HG02981 (cell line): Measurements from ENCODE around the gene CCDC157.
"Not testable (repeated sequence)": the region's sequence is repeated elsewhere in the genome, so short reads cannot be mapped to it uniquely, and the experiment has no call there.

Experiments
- ATAC-seq: cut with Tn5 transposase; IDR thresholded peaks from one replicate; pipeline ENCODE4 v1.9.1; 2021; ENCODE audit warnings: mild to moderate bottlenecking, moderate library complexity; ENCODE audit not compliant: unreplicated experiment

The CCDC157 gene

DNA sequence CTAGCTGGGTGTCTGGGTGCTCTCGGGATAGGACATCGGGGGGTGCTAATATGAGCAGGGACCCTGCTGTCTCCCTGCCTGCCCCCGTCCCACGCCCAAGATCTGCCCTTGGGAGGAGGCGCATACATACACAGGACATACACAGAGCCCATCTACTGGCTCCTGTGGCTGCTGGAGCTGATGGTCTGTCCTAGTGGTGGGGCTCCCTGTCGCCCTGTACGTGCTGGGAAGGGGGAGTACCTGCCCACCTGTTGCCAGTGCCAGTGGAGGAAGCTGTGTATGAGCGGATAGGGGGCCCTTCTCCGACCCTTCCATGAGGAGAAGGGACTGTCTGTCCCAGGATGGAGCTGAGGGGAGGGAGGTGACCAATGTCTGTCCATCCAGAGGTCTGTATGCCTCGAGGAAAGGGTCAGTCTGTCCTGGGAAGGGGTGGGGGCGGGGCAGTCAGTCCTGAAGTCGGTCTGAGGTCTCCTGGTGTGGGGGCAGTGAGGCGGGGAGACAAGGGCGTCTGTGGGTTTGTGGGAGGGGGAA is 31.0 kb upstream of the CCDC157 start:
- ATAC-seq = no peak

DNA sequence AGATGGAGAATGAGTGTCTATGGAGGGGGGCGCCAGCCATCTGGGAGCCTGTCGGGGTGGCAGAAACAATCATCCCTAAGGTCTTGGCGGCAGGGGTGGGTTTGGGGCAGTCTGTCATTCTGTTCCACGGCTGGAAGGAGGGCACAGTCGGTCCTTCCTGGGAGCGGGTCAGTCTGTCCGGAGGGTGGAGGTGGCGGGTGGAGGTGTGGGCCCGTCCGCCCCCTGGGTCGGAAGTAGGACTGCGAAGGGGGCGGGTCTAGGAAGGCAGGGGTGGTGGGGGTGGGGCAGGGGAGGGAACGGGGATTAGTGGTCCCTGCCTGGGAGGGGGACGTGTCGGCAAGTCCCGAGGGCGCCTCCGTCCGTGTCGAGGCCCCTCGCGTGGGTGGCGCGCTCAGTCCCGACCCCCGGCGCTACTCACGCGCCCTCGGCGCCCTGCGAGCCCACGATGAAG is 30.5 kb upstream of the CCDC157 start:
- ATAC-seq = peak; percentile 16

DNA sequence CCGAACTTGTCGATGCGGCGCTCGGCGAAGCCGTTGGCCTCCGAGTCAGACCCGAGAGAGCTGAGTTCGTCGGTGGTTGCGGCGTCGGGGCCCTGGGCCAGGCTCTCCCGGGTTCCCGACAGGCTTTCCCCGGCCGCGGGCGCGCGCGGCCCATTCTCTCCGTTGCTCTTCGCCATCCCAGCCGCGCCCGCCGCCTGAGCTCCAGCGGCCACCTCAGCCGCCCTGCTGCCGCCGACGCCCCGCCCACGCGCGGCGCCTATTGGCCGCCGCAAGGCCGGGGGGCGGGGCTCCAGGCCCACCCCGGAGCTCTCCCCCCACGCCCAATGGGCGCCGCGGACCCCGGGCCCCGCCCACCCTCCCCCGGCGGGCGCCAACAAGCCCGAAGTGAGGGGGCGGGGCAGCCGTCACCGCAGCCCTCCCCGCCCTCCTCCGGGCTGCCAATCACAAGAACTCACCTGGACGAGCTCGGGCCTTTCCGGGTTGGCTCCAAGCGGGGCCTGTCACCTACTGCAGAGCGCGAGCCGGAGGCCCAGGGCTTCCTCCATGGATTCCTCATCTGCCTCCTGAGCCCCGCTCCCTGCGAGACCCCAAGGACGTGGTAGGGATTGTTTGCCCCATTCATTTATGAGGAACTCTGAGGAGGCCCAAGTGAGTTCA is 30.0 kb upstream of the CCDC157 start, which contains the start of gene TBC1D10A:
Gene TBC1D10A (minus strand): TSS at position 236 of the 657 bp plus-strand sequence. CDS start 60 bp downstream, at position 176.
- ATAC-seq = peak; percentile 86

DNA sequence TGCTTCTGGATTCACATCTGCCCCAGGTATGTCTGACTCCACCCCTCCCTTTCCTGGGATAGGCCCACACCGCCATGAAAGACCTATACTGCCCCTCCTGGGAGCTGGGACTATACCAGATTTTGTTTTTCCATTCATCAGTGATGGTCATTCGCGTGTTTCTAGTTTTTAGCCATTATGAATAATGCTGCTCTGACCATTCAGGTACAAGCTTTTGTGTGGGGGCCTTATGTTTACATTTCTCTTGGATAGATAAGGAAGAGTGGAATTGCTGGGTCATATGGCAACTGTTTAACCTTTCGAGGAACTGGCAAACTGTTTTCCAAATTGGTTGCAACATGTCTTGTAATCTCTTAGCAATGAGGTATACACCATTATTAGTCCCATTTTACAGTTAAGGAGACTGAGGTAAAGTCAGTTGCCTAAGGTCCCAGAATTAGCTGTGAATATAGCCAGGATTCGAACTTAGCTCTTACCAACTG is 28.9 kb upstream of the CCDC157 start:
- ATAC-seq = no peak

DNA sequence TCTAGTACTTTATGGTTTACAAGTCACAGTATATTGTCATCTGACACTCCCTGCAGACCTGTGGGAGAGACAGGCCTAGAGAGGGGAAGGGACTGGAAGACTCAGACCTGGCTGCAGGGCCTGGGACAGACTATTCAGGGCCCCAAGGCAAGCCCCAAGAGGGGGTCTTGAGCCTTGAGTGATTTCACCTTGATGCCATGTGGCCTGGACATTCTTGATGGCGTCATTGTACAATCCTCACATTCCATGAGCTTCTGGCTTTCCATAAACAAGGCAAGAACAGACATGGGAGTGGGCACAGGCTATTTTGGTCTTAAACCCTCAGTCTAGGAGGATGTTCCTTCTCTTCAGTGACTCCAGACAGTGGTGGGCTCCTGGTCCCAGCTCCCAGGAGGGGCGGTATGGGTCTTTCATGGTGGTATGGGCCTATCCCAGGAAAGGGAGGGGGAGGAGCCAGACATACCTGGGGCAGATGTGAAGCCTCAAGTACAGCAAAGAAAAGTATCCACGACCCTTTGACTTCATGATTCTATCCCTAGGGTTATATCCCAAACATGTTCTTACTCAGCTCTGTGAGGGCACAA is 28.2 kb upstream of the CCDC157 start:
- ATAC-seq = no peak

DNA sequence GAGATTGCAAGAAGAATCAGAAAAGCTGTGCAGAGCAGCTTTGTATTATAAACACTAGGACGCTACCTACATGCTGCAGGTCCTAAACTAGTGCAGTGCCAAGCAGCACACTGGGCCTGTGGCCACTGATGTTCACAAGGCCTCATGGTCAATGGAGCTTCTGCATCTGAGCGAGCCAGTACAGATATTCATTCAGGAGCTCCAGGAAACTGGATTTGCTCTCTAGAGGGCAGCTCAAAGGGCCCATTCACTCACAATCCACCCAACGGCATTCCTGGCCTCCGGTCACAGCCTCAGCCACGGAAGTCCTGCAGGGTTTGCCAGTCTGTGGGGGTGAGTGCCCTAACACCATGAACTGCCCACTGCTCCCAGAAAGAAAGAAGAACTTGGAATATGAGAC is 24.3 kb upstream of the CCDC157 start:
- ATAC-seq = no peak

DNA sequence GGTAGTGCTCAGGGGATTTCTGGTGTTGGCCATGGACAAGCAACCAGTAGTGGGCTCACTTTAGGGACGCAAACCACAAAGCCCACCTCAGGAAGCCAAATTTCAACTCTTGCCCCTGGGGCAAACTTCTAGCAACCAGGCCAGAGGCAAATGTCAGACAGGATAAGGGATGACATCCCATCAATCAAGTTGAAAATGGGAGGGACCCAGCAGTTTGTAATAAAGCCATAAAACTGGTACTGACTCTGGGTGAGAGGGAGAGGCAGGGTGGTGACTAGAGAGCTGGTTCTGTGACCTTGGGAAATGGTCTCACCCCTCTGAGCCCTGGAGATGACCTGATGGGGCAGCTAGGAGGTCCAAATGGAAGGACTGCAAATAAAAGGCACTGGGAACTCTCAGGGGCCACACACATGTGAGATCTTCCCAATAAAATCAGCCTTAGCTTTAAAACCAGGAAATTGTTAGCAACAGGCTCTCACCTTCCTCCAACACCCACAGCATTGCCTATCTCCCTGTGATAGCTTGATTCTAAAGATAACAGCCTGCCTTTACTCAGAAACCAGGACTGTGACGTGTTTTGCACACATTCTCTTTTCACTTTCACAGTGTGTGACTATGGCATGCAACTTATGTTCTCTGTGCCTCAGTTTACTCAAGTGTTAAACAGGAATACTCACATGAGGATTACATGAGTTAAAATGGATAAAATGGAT is 23.7 kb upstream of the CCDC157 start:
- no peak for ATAC-seq

DNA sequence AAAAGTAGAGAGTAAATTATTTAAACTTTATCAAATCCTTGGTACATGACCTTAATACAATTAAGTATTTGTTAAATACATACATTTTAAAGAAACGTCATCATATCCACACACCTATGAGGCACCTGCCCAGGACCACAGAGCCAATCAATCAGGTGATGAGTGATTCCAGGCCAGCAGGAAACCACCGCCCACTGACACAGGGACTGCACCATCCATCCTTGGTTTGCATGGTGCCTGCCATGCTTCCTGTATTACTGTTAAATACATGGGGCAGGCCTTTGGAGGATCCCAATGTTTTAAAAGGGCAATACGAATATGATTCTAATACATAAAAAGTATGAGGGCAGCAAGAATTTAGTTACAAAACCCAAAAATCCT is 23.1 kb upstream of the CCDC157 start:
- ATAC-seq = no peak

DNA sequence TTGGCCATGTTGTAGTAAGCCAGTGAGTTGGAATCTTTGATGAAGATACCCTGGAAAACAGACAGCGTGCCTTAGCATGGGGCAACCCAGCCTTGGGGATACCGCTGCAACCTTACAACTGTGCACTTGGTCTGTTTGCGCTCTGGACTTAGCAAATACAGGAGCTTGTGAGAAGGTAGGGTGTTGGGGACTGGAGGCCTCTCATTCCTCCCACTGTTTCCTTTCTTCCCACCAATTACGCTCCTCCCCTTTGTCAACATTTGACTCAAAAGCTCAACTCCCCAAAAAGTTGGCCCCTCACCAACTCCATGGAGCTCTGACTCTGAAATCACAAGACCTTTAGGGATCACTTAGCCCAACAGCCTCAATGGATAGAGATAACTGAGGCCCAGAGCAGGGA is 22.2 kb upstream of the CCDC157 start:
- ATAC-seq = no peak

DNA sequence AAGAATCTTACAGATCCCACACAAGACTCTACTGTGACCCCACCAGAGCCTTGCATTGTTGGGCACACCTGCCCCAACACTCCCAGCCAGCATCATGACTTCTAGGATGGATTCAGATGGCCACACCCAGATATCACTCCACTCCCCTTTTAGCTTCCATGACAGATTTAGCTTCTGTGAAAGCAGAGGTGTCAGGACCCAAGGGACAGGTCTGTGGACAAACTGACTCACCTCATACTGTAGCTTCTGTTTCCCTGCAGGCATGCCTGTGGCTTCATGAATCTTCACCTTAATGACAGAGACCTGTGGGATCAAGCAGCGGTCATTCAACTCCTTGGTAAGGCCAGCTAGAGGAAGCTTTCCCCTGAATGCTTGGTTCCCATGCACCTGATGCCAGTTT is 21.6 kb upstream of the CCDC157 start:
- ATAC-seq = no peak

DNA sequence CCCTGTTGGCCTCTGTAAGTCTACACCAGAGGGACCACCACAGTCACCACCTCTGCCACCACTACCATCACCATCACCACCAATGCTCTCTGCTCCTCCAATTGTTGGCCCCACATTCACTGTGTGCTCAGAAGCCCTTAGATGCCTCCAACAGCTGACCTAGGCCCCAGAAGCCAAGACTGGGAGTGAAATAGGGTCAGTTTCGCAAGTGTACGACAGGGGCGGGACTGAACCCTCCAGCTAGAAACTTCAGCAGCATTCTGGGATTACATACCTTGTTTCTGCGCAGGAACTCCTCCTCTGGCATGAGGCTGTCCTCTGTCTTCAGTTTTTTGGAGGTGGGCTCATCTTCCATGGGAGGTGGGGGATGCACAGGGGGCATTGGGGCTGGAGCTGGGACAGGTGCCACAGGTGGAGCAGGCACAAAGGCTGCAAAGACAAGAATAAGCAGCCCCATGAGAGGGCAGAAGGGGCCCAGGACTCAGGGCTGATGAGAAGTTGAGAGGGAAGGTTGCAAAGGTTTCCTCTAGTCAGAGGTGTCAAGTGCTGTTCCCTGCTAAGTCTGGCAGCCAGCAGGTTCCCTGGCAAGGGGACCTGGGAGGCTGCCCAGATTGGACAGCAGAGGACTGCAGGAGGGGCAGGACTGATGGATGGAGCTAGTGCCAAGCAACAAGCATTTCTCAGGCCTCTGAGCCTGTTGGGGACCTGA is 19.9 kb upstream of the CCDC157 start:
- ATAC-seq = no peak

DNA sequence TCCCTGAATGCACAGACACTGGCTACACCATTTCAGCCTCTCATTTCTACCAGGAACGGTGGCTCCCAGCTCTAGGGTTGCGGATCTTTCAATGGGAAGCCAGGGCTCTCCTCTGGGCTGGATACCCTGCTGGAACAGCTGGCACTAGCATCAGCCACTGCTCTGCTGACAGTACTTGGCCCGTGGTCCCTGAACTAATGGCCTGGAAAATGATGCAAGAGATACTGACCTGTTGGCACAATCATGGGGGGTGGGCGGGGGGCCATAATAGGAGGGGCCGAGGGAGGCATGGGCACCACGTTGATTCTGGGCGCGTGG is 19.4 kb upstream of the CCDC157 start:
- ATAC-seq = no peak

DNA sequence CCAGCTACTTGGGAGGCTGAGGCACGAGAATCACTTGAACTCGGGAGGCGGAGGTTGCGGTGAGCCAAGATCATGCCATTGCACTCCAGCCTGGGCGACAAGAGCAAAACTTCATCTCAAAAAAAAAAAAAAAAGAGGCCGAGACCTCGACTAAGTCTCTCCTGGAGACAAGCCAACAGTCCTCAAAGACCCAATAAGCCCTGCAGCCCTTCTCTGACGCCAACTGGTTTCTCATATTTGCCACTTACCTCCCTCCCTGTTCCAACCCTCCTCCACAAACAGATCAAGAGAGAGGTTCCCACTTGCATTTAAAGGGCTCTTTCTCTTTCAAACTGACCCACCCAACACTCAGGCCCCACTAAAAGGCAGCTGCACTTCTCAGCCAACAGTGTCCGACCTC is 18.5 kb upstream of the CCDC157 start:
- ATAC-seq = not testable (repeated sequence)

DNA sequence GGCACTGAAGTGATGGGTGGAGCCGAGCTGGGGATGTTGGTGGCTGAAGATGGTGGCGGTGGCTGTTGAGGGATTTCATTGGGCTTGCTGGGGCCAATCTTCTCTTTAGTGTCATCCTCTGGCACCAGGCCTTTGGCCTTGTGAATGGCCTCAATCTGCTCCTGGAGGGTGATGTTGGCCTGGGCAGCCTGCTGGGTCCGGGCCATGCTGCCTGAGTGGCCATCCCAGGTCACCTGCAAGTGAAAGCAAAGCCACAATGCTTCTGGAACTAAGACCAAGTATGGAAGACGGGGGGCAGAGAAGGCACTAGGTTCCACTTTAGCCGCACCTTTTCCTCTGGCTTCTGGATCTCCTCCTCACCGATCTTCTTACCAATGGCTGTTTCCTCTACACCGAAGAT is 18.0 kb upstream of the CCDC157 start:
- no peak for ATAC-seq

DNA sequence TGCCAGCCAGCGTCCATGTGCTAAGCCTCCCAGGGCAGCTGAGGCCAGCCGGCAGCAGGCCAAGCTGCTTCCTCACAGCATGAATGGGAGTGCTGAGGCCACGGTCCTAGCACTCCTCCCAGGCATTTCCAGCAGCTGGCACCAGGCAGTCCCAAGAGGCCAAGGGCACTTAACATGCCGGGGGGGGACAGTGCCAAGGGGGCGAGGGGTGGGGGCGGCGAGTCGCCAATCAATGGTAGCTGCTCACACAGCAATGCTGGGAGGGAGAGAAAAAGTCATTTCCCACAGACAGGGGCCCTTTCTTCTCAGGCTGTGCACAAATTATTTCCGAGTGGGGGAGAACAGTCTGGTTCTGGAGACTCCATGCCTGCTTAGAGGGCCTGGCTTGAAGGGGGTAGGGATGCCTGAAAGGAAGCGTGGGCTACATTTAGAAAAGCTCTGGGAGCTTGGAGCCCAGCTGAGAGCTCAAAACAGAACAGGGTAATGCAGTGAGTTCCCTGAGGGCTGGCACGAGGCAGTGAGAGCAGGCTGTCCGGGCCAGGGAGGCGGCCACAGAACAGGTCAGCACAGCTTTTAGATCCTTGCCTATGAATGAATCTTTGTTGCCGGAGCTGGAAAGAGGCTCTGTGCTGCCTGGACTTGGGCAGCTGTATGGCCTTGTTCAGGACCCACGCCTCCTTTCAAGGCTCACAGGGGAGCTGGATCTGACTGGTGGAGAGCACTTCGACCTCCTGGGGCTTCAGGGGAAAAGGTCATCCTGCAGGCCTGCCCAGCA is 15.7 kb upstream of the CCDC157 start:
- no peak for ATAC-seq

DNA sequence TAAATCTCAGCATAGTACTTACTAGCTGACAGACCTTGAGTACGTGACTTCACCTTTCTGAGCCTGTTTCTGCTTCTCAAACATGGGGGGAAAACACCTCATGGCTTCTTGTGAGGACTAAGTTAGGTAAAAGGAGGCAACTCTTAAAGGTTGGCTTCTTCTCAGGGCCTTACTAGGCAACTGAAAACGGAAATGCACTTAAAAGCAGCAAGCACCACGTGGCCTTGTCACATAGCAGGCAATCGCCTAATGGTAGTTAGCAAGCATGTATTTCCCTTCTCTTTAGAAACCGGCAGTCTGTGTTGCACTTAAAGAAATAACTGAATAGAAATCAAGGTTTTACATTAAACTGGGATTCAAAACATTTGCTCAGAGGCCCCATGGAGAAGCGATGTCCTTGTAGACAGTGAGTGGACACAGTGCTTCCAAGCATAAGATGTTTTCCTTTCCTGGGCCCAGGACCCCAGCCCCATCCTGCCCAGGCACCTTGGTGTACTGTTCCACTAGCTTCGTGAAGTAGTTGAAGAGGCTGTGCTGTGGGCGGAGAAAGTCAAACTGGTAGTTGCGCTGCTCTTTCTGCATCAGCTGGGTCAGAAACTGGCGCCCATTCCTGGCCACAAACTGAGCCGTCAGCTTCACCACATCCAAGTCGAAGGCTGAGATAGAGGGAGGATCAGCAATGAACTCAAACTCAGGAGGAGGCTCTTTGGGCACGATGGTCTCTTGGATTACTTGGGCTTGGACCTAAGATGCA is 12.2 kb upstream of the CCDC157 start:
- no peak for ATAC-seq

DNA sequence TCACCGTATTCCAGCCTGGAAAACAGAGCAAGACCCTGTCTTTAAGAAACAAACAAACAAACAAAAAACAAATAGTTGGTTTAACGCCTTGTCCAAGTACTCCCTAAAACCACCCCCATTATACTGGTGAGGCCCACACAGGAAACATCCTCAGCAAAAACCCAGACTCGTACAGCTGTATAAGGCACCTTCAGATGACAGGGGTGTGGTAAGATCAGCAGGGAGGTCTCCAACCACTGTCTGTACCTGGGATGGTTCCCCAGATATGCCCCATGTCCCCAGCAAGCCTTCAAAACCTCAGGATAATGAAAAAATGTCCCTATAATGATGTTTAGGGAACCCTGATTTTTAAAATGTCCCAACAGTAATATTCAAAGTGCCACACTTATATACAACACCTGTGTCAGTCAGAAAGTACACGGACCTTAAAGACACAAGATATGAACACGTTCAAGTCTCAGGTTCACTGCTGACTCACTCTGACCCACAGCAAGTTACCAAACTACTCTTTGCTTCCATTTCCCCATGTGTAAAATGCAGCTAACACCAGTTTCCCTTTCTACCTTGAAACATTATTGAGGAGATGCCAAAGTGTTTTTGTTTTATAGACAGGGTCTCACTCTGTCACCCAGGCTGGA is 9.4 kb upstream of the CCDC157 start:
- no peak for ATAC-seq

DNA sequence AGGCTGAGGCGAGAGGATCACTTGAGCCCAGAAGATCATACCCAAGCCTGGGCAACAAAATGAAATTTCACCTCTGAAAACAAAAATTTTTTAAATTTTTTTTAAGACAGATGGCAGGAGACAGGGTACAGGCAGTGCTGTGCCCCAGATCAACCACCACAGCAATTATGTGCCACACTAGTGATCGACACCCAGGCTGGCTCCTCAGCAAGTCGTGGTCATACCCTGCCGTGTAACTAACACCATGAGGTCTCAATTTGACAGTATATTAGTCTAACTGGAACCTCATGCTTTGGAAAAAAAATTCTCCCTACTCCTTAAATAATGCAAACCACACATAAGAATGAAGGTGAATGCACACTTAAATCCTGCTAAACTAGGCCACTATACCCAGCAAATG is 8.4 kb upstream of the CCDC157 start:
- no peak for ATAC-seq

DNA sequence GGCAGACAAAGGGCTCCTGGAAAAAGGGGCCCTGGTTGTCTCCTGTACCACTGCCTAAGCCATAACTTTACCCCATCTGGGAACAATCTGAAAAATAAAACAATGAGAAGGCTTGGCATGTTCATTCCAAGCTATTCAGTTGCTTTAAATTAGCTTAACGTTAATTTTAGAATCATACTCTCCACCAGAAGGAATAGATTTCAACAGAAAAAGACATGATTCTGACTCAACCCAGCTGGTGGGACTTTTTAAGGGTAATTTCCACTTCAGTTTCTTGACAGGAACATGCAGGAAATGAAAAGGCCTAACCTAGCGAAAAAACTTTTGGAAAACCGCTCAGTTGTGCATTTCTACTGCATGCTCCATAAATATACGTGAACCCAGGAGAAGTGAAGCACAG is 8.0 kb upstream of the CCDC157 start:
- no peak for ATAC-seq
